Type B pancreatic cell (in vitro differentiated cells): ENCODE measurements around the gene SOCS7. TPM values are rescaled to one million over a fixed set of nuclear protein-coding genes. Genes with fewer than 3 reads are reported as not detected.
A peak's percentile ranks its signal among the peaks of the same experiment; 100 is the strongest.

Experiments used
- DNase-seq: peaks from one replicate; pipeline ENCODE4 v3.0.0; 2021; ENCODE audit warnings: mixed read lengths; ENCODE audit not compliant: unreplicated experiment; ENCODE audit errors: extremely low spot score
- H3K27ac Mint-ChIP-seq: 2 replicates; pipeline ENCODE4 v1.8.0; 2021; ENCODE audit warnings: mild to moderate bottlenecking, mixed read lengths
- H3K27me3 Mint-ChIP-seq: 2 replicates; pipeline ENCODE4 v1.8.0; 2021; ENCODE audit warnings: mixed read lengths
- H3K36me3 Mint-ChIP-seq: 2 replicates; pipeline ENCODE4 v1.8.0; 2021; ENCODE audit warnings: mixed read lengths
- H3K4me1 Mint-ChIP-seq: one replicate; pipeline ENCODE4 v1.8.0; 2021; ENCODE audit warnings: mixed read lengths; ENCODE audit not compliant: unreplicated experiment
- H3K4me3 Mint-ChIP-seq: 2 replicates; pipeline ENCODE4 v1.8.0; 2021; ENCODE audit warnings: mild to moderate bottlenecking, mixed read lengths
- H3K9me3 Mint-ChIP-seq: 2 replicates; pipeline ENCODE4 v1.8.0; 2021; ENCODE audit warnings: mixed read lengths
- total RNA-seq: library from RNA; stranded (reverse); gene quantifications from 2 replicates; pipeline ENCODE4 v1.2.1, GENCODE V29; 2021; ENCODE audit warnings: low replicate concordance
- TF ChIP-seq, protein P1 (sequence below): fragments of 200-600 bp; sonication (generic); conservative IDR thresholded peaks from 2 replicates; pipeline ENCODE4 v1.5.0; 2021; ENCODE audit warnings: antibody characterized with exemption, mild to moderate bottlenecking

The SOCS7 gene
- total RNA-seq, 1 donor from 2014 or later, result 25.8 TPM

DNA sequence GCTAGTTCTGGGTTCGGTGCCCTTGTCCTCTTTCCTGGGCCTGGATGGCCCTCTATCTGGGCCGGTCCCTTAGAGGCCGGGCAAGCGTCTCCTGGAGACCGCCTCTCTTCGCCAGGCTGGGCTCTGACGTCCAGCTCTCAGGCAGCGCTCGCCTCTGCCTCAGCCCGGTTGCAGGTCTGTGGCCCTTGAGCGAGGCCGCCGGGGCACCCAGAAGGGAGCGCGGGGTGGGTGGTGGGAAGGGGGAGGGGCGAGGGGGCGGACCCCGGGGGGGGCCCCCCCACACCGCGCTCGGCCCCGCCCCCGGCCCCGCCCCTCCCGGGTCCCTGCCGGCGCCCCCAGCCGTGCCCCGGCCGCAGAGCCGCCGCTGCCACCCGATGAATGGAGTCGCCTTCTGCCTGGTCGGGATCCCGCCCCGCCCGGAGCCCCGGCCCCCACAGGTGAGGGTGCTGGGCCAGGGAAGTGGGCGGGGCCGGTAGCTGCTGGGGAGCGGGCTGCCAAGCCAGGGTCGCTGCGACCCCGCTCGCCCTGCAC is 76.5 kb downstream of the SOCS7 start, which contains the start of gene ARHGAP23:
Gene ARHGAP23, plus strand, starts transcription at position 353 of the 531 bp plus-strand sequence. Its CDS starts 22 bp downstream, at position 375.
- Mint-ChIP-seq H3K4me3 (peak within 1 kb of the TSS; percentile 87), H3K4me1 (peaks cover 46% of the 10 kb centered on the region), H3K9me3 (no peaks in the 10 kb centered on the region), H3K27me3 (peaks cover 19% of the 10 kb centered on the region), H3K36me3 (peaks cover 5% of the 10 kb centered on the region), H3K27ac (peak within 1 kb of the TSS; percentile 76)
- TF ChIP-seq, protein P1, sequence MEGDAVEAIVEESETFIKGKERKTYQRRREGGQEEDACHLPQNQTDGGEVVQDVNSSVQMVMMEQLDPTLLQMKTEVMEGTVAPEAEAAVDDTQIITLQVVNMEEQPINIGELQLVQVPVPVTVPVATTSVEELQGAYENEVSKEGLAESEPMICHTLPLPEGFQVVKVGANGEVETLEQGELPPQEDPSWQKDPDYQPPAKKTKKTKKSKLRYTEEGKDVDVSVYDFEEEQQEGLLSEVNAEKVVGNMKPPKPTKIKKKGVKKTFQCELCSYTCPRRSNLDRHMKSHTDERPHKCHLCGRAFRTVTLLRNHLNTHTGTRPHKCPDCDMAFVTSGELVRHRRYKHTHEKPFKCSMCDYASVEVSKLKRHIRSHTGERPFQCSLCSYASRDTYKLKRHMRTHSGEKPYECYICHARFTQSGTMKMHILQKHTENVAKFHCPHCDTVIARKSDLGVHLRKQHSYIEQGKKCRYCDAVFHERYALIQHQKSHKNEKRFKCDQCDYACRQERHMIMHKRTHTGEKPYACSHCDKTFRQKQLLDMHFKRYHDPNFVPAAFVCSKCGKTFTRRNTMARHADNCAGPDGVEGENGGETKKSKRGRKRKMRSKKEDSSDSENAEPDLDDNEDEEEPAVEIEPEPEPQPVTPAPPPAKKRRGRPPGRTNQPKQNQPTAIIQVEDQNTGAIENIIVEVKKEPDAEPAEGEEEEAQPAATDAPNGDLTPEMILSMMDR, result no peak
- no peak for DNase-seq

DNA sequence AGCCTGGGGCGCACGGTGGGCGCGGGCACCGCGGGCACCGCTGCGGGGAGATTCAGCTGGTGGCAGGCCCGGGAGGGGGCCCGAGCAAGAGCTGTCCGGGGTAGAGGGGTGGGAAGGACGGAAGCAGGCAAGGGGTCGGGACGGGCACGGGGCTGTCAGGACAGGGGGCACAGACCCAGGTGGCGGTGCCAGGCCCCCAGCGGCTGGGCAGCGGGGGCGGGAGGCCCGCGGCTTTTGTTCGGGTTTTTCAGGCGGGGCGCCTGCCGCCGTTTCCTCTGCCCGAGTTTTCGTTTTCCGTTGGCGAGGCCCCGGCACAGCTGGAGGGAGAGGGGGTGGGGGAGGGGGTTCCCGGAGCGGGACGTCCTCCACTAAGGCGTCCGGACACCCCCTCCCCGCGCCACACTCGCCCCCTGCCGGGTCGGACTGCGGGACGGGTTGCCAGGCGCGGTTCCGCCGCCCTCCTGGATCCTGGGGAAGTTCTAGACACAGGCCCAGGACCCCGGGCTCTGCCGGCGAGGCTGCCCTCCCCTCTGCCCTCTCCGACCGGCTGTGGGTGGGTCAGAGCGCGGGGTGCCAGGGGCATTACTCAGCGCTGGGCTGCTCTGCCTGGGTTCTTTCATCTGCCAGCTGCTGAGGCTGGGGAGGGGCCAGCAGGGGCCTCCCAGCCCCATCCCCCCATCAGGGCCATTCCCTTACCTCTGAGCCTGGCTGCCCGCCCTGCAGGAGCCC is 77.2 kb downstream of the SOCS7 start:
- Mint-ChIP-seq H3K27me3 (peaks cover 15% of the 10 kb centered on the region), H3K36me3 (peaks cover 5% of the 10 kb centered on the region), H3K4me1 (peaks cover 47% of the 10 kb centered on the region)

DNA sequence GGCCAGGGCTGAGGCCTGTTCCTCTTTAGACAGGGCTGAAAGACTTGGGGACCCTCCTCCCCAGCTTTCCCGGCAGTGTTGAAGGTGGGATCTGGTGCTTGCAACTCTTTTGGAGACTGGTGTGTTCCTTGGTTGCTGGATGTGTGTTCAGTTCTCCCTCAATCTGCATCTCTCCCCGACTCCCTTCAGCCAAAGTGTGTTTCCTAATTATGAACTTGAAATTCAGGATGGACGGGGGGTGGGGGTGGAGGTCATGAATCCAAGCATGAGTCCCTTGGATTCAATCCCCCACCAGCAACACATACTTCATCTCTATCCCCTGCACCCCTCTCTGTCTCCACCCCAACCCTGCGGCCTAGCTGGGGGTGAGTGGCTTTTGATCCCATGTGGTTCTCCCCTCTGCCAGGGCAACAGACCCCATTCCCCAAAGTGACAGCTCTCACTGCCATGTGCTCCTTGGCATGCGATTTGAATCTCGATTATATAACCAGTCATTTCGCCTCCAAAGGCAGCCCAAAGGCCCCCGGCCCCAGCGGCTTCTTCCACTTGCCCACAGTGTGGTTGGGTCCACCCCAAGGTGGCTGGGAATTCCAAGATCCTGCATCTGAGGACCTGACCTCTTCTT is 77.9 kb downstream of the SOCS7 start:
- Mint-ChIP-seq H3K4me1 (peaks cover 44% of the 10 kb centered on the region), H3K27ac (peak overlapping the region; percentile 69), H3K27me3 (peaks cover 13% of the 10 kb centered on the region), H3K36me3 (peaks cover 5% of the 10 kb centered on the region), H3K9me3 (no peaks in the 10 kb centered on the region), H3K4me3 (peak overlapping the region; percentile 87)
- TF ChIP-seq, protein P1, result no peak
- no peak for DNase-seq

More for the DNA sequence above, 77.2 kb downstream of the SOCS7 start:
- H3K4me3 Mint-ChIP-seq, result peak overlapping the region; percentile 87
- no peak for DNase-seq
- no peak overlapping the region for H3K27ac Mint-ChIP-seq
- TF ChIP-seq, protein P1, result no peak
- no peaks in the 10 kb centered on the region for H3K9me3 Mint-ChIP-seq

GRCh38 chr17:38430316-38430715 is 78.7 kb downstream of the SOCS7 start:
- Mint-ChIP-seq H3K27me3 (peaks cover 8% of the 10 kb centered on the region), H3K4me3 (peak overlapping the region; percentile 87), H3K9me3 (no peaks in the 10 kb centered on the region), H3K27ac (peak overlapping the region; percentile 69), H3K4me1 (peaks cover 44% of the 10 kb centered on the region), H3K36me3 (peaks cover 5% of the 10 kb centered on the region)
- TF ChIP-seq, protein P1, result no peak
- no peak for DNase-seq

DNA sequence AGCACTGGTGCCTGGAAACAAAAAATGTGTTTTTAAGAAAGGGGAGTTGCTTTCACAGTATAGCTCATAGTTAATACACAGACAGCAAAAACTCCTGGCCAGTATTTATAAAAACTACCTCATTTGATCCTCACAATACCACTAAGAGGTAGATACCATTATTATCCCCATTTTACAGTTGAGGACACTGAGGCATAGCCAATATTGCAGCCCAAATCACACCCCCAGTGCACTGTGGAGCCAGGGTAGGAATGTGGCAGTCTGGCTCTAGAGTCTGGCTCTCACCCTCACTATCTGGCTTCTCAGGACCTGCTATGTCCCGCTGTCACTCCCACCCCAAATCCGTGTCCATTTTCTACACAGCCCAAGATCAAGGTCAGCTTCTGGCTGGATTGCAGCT is 79.2 kb downstream of the SOCS7 start:
- peaks cover 42% of the 10 kb centered on the region for H3K4me1 Mint-ChIP-seq
- H3K4me3 Mint-ChIP-seq, result peak overlapping the region; percentile 87
- no peaks in the 10 kb centered on the region for H3K9me3 Mint-ChIP-seq
- no peak overlapping the region for H3K27ac Mint-ChIP-seq
- TF ChIP-seq, protein P1, result no peak
- H3K27me3 Mint-ChIP-seq, result peaks cover 8% of the 10 kb centered on the region
- no peak for DNase-seq
- H3K36me3 Mint-ChIP-seq, result peaks cover 5% of the 10 kb centered on the region
